HepG2 (cell line): Measurements from ENCODE around the gene LRPPRC. TPM values are rescaled to one million over a fixed set of nuclear protein-coding genes. Genes with fewer than 3 reads are reported as not detected.

ENCODE experiments used
- CHD4 ChIP-seq: fragments of 200-600 bp; sonication (generic); IDR thresholded peaks from 2 replicates; pipeline ENCODE4 v1.7.0; 2017; ENCODE audit warnings: mild to moderate bottlenecking, low read length, borderline replicate concordance
- DPF2 ChIP-seq: sonication (generic); formaldehyde crosslinking; IDR thresholded peaks from 2 replicates; pipeline ENCODE4 v1.4.0; 2020; ENCODE audit warnings: mild to moderate bottlenecking, low read depth, missing genetic modification reagents, borderline replicate concordance
- HNF1A ChIP-seq, 2 experiments: sonication (generic) in 1 of 2; formaldehyde crosslinking in 1 of 2; IDR thresholded peaks; 2 replicates each; pipeline versions ENCODE4 v1.4.0 to v1.6.1; 2016 to 2020; ENCODE audit warnings: borderline replicate concordance in 1 of 2, low read depth in 1 of 2, mild to moderate bottlenecking in 1 of 2, missing genetic modification reagents in 1 of 2
- HOXA7 ChIP-seq: sonication (generic); formaldehyde crosslinking; IDR thresholded peaks from 2 replicates; pipeline ENCODE4 v1.8.1; 2022; ENCODE audit warnings: mild to moderate bottlenecking, missing genetic modification reagents, moderate library complexity
- NONO ChIP-seq, 2 experiments: fragments of 450-650 bp in 1 of 2; sonication (generic) in 1 of 2; formaldehyde crosslinking in 1 of 2; IDR thresholded peaks in 1 of 2; conservative IDR thresholded peaks in 1 of 2; 2 replicates each; pipeline versions ENCODE4 v1.6.1 to v1.8.0; 2017 to 2022; ENCODE audit warnings: mild to moderate bottlenecking in 1 of 2, missing genetic modification reagents in 1 of 2, moderate library complexity in 1 of 2
- SALL1 ChIP-seq: sonication (generic); formaldehyde crosslinking; IDR thresholded peaks from 2 replicates; pipeline ENCODE4 v1.8.0; 2022; ENCODE audit warnings: mild to moderate bottlenecking, missing genetic modification reagents
- SOX6 ChIP-seq, 2 experiments: fragments of 450-650 bp in 1 of 2; sonication (generic) in 1 of 2; formaldehyde crosslinking in 1 of 2; IDR thresholded peaks; 2 replicates each; pipeline versions ENCODE4 v1.4.0 to v1.6.1; 2017 to 2020; ENCODE audit warnings: antibody characterized with exemption in 1 of 2, mild to moderate bottlenecking in 1 of 2, missing genetic modification reagents in 1 of 2
- TBX3 ChIP-seq: fragments of 450-650 bp; IDR thresholded peaks from 2 replicates; pipeline ENCODE4 v1.6.1; 2017; ENCODE audit warnings: antibody characterized with exemption, mild to moderate bottlenecking, inconsistent platforms, borderline replicate concordance
- ZFP91 ChIP-seq: sonication (generic); formaldehyde crosslinking; IDR thresholded peaks from 2 replicates; pipeline ENCODE4 v1.9.0; 2022; ENCODE audit warnings: missing genetic modification reagents, mild to moderate bottlenecking, borderline replicate concordance
- ZNF362 ChIP-seq: sonication (generic); formaldehyde crosslinking; IDR thresholded peaks from 2 replicates; pipeline ENCODE4 v1.4.0; 2020; ENCODE audit warnings: missing genetic modification reagents, mild to moderate bottlenecking, borderline replicate concordance
- ZNF430 ChIP-seq: sonication (generic); formaldehyde crosslinking; IDR thresholded peaks from 2 replicates; pipeline ENCODE4 v1.9.0; 2021; ENCODE audit warnings: mild to moderate bottlenecking, missing genetic modification reagents
- ZNF431 ChIP-seq: sonication (generic); formaldehyde crosslinking; IDR thresholded peaks from 2 replicates; pipeline ENCODE4 v1.9.0; 2022; ENCODE audit warnings: missing genetic modification reagents, low read depth, mild to moderate bottlenecking, borderline replicate concordance
- ZNF75D ChIP-seq: sonication (generic); formaldehyde crosslinking; IDR thresholded peaks from 2 replicates; pipeline ENCODE4 v1.8.1; 2023; ENCODE audit warnings: missing genetic modification reagents, mild to moderate bottlenecking, borderline replicate concordance
- ZNF770 ChIP-seq: sonication (generic); formaldehyde crosslinking; IDR thresholded peaks from 2 replicates; pipeline ENCODE4 v1.5.0; 2020; ENCODE audit warnings: mild to moderate bottlenecking, missing genetic modification reagents
- ZNF775 ChIP-seq: sonication (generic); formaldehyde crosslinking; IDR thresholded peaks from 2 replicates; pipeline ENCODE4 v1.4.0; 2020; ENCODE audit warnings: missing genetic modification reagents, mild to moderate bottlenecking, moderate library complexity, borderline replicate concordance
- polyA plus RNA-seq, 8 experiments: library from polyadenylated mRNA; depleted of rRNA in 3 of 8; stranded (reverse) in 7 of 8; unstranded in 1 of 8; fragments of >200 nt; fragmentation: Illumina TruSeq in 4 of 8; extraction: Trizol in 4 of 8; gene quantifications; 2 replicates each; pipeline versions ENCODE4 v1.2.1 to v1.2.3, GENCODE V29; 2011 to 2016; ENCODE audit warnings: low read depth in 4 of 8, missing spikeins in 1 of 8, mixed read lengths in 1 of 8; ENCODE audit not compliant: insufficient read depth in 1 of 8
- total RNA-seq, 5 experiments: library from RNA; depleted of rRNA; stranded (reverse); fragments of >200 nt; fragmentation: Illumina TruSeq; extraction: Trizol; gene quantifications; 2 replicates each; pipeline ENCODE4 v1.2.3, GENCODE V29; 2016; ENCODE audit warnings: low read depth in 1 of 5
- TF ChIP-seq, protein P1 (sequence below): IDR thresholded peaks from 2 replicates; pipeline ENCODE4 v1.6.1; 2016; ENCODE audit warnings: missing compliant biosample characterization, missing genetic modification reagents, borderline replicate concordance

Gene LRPPRC
- total and polyA plus RNA-seq, 2 of the 13 experiments (the other 11 are each of a cell fraction or from before 2014, with no cell fraction given) = 117 to 167 TPM

DNA sequence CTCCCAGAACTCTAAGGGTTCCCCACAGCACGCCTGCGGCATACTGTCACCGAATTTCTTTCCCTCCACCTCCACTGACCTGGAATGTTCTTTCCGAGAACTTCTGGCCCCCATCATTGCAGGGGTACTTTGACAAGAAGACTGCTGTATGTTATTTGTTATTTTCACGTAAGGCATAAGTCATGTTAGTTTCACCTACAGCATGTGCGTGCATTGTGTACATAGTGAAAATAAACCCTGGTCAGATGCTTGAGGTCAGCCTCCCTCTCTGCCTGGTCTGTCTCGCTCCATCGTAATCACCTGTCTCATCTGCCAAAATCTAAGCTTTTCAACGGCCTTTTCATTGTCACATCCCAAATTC, 152.9 kb downstream of the LRPPRC start (continued):
- TF ChIP-seq ZNF770 = no peak
- TF ChIP-seq, protein P1, sequence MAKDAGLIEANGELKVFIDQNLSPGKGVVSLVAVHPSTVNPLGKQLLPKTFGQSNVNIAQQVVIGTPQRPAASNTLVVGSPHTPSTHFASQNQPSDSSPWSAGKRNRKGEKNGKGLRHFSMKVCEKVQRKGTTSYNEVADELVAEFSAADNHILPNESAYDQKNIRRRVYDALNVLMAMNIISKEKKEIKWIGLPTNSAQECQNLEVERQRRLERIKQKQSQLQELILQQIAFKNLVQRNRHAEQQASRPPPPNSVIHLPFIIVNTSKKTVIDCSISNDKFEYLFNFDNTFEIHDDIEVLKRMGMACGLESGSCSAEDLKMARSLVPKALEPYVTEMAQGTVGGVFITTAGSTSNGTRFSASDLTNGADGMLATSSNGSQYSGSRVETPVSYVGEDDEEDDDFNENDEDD (CRISPR knock-in tag) = peak; percentile 33; the same call in 1 of the 2 replicates
- no peak for TF ChIP-seq ZFP91 (CRISPR knock-in tag)
- no peak for TF ChIP-seq ZNF431
- 0 out of 2 replicates have a peak, but pooled peaks have one; percentile 16 for TF ChIP-seq ZNF430 (CRISPR knock-in tag)
- no peak for TF ChIP-seq ZNF75D (CRISPR knock-in tag)
- TF ChIP-seq NONO (IDR thresholded peaks at IDR 0.05) = no peak
- TF ChIP-seq NONO (CRISPR knock-in tag; conservative IDR thresholded peaks at IDR 0.05) = peak; percentile 21; the same call in 1 of the 2 replicates
- TF ChIP-seq CHD4 = peak; percentile 62; the same call in 1 of the 2 replicates
- 0 out of 2 replicates have a peak, but pooled peaks have one; percentile 11 for TF ChIP-seq ZNF775 (CRISPR knock-in tag)
- no peak for TF ChIP-seq SOX6 (IDR thresholded peaks at IDR 0.05)
- peak; percentile 48; the same call in 1 of the 2 replicates for TF ChIP-seq SOX6 (CRISPR knock-in tag; IDR thresholded peaks at IDR 0.05)
- 0 out of 2 replicates have a peak, but pooled peaks have one; percentile 24 for TF ChIP-seq ZNF362 (CRISPR knock-in tag)
- TF ChIP-seq SALL1 (CRISPR knock-in tag) = peak; percentile 19; the same call in 1 of the 2 replicates
- no peak for TF ChIP-seq HNF1A (IDR thresholded peaks at IDR 0.05; ENCODE audit: low read depth)
- peak; percentile 13; the same call in 1 of the 2 replicates for TF ChIP-seq HNF1A (CRISPR knock-in tag; IDR thresholded peaks at IDR 0.05; ENCODE audit: borderline replicate concordance)
- TF ChIP-seq DPF2 (CRISPR knock-in tag) = no peak
- peak; percentile 5; the same call in 1 of the 2 replicates for TF ChIP-seq TBX3
- TF ChIP-seq HOXA7 (CRISPR knock-in tag) = 0 out of 2 replicates have a peak, but pooled peaks have one; percentile 62
